Hematopoietic multipotent progenitor cell treated with erythropoietin and hydrocortisone succinate and interleukin-3 and kit ligand, for 6 days (in vitro differentiated cells): ENCODE data around the gene NRROS.
A peak's percentile ranks its signal among the peaks of the same experiment; 100 is the strongest.

Experiments
- DNase-seq: peaks from one replicate; pipeline ENCODE4 v3.0.0-alpha.2; 2015

Gene NRROS

GRCh38 chr3:196651819-196652218, 12.3 kb downstream of the NRROS start:
- DNase-seq = no peak

DNA sequence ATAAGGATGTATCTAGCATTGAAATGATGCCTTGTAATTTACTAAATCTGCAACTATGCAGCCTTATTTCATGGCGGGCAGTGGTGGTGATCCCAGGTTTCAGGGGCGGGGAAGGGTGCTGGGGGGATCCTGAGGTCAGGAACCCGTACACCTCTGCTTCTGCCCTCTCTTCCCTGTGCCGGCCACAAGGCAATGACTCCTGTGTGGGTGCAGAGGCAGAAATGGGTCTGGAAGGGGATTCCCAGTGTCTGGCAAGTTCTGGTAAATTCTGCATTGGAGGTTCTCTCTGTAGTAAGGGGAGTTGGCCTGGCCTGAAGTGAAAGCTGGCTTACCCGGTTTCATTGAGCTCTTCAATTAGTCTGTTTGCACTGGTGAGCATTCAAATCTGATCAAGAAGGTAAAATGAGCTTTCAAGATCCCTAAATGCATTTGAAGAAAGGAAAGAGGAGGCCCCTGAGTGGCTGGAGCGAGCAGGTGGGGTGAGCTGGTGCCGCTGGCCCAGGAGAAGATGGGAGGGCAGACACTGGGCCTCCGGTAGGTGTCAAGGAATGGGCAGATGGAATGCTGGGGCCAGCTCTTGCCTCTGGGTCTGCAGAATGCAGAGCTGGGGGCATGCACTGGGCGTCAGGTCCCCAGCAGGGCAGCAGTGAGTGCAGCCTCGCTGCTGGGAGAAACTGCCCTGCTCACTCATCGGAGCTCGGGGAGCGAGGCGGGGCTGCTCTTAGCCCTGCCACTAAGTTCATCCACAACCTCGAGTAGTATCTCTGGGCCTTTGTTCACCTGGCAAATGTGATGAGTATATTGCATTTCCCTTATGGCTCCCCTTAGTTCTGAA, 13.7 kb downstream of the NRROS start:
- no peak for DNase-seq

- DNase-seq = no peak
These were observed 14.7 kb downstream of the NRROS start for GRCh38 chr3:196654006-196654734.

DNA sequence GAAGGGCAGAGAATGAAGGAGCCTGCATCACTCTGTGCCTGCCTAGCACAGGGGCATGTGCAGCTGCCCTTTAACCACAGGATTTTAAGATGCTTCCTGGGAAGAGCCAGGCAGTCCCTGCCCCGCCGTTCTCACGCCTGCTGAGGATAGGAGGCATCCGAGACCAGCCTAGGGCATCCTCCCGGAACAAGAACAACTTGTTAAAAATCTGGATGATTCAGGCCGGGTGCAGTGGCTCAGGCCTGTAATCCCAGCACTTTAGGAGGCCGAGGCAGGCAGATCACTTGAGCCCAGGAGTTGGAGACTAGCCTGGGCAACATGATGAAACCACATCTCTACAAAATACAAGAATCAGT, 15.2 kb downstream of the NRROS start:
- DNase-seq = no peak

- no peak for DNase-seq
These were observed 16.0 kb downstream of the NRROS start for GRCh38 chr3:196655496-196655895.

GRCh38 chr3:196656213-196656612, 16.7 kb downstream of the NRROS start:
- no peak for DNase-seq

DNA sequence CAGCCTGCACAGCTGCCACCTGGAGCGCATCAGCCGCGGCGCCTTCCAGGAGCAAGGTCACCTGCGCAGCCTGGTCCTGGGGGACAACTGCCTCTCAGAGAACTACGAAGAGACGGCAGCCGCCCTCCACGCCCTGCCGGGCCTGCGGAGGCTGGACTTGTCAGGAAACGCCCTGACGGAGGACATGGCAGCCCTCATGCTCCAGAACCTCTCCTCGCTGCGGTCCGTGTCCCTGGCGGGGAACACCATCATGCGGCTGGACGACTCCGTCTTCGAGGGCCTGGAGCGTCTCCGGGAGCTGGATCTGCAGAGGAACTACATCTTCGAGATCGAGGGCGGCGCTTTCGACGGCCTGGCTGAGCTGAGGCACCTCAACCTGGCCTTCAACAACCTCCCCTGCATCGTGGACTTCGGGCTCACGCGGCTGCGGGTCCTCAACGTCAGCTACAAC, 20.4 kb downstream of the NRROS start:
- DNase-seq = no peak

- no peak for DNase-seq
These were observed 21.1 kb downstream of the NRROS start for GRCh38 chr3:196660381-196661166.

DNA sequence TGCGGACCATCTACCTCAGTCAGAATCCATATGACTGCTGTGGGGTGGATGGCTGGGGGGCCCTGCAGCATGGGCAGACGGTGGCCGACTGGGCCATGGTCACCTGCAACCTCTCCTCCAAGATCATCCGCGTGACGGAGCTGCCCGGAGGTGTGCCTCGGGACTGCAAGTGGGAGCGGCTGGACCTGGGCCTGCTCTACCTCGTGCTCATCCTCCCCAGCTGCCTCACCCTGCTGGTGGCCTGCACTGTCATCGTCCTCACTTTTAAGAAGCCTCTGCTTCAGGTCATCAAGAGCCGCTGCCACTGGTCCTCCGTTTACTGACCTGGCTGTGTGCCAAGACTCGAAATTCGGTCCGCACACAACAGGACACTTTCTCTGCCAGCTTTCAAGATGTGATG, 21.9 kb downstream of the NRROS start:
- DNase-seq = no peak

DNA sequence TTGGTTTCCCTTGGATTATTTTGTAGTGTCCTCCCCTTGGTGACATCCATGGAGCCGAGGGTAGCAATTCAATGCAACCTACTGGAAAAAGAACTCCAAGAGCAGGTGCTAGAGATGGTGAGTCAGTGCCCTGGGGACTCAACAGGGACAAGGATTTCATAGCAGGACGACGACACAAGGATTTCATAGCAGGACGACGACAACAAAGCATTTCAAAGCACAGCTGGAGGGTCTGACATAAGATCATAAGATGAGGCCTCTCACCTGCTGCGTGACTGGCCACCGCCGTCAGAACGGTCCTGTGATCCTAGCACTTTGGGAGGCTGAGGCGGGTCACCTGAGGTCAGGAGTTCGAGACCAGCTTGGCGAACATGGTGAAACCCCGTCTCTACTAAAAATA, 22.5 kb downstream of the NRROS start:
- DNase-seq = no peak

- DNase-seq = peak; percentile 79
These were observed 23.4 kb downstream of the NRROS start for GRCh38 chr3:196662711-196663571.

- DNase-seq = no peak
These were observed 26.7 kb downstream of the NRROS start for GRCh38 chr3:196666001-196666867.

- DNase-seq = peak; percentile 65
These were observed 27.7 kb downstream of the NRROS start for GRCh38 chr3:196667056-196667825.

GRCh38 chr3:196670339-196670738, 30.8 kb downstream of the NRROS start:
- DNase-seq = no peak

- DNase-seq = no peak
These were observed 34.1 kb downstream of the NRROS start for GRCh38 chr3:196673632-196674031.

- no peak for DNase-seq
These were observed 37.9 kb downstream of the NRROS start for GRCh38 chr3:196677353-196677752.

DNA sequence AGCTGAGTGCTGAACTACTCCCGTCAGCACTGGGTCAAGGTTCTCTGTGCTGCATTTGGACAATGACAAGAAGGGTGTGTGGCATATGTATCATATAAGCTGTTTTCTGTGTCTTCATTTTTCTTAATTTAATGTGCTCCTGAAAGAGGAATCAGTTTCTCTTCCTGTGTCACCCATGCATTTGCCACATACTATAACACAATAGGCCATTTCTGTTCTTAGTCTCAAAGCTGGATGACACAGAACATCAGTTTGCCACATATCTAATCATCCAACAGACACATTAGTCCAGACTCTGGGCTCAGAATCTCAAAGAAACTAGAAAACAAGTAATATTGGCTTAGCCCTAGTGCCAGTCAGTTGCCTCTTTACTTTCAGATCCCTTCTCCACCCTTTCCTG, 38.4 kb downstream of the NRROS start:
- DNase-seq = no peak

- peak; percentile 92 for DNase-seq
These were observed 45.3 kb downstream of the NRROS start for GRCh38 chr3:196684548-196685407.

DNA sequence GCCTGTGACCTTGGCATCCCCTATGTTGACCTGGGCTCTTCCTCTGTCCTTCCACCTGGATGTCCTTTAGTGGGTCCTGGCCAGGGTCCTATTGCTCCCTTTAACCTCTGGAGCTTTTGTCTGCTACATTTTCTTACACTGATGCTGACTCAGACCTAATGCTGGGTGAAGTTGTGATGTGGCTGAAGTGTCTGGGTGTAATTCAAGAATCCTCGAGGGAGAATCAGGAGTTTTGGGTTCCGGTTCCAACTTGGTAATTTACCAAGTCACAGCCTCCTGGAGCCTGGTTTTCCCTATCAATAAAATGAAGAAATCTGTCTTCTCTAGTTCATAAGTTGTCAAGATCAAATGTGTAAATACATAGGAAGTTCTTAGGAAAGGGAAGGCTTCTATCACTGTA, 46.9 kb downstream of the NRROS start:
- no peak for DNase-seq

GRCh38 chr3:196688349-196688748, 48.9 kb downstream of the NRROS start:
- DNase-seq = peak; percentile 76
